Naive thymus-derived CD4-positive, alpha-beta T cell (primary cell): ENCODE results near the gene ZNF841. TPM values are rescaled to one million over a fixed set of nuclear protein-coding genes. Genes with fewer than 3 reads are reported as not detected.
"Not testable (repeated sequence)": the region's sequence is repeated elsewhere in the genome, so short reads cannot be mapped to it uniquely, and the experiment has no call there.

Experiments
- ATAC-seq: fragments of 150-1000 bp; cut with Tn5 transposase; 2 replicates; pipeline ENCODE4 v1.10.0; 2021; ENCODE audit warnings: mild to moderate bottlenecking, moderate library complexity
- CTCF ChIA-PET: fragments of 350-600 bp; sonication (Branson Sonifier 250); formaldehyde crosslinking; loops from one replicate; lab custom pipeline; 2021; ENCODE audit warnings: antibody characterized with exemption; lab: Charles Lee
- POLR2A ChIA-PET: fragments of 350-600 bp; sonication (Branson Sonifier 250); formaldehyde crosslinking; loops from one replicate; lab custom pipeline; 2021; ENCODE audit warnings: antibody characterized with exemption, inconsistent platforms; lab: Charles Lee
- DNase-seq, 9 donors: peaks; one replicate each; pipeline versions ENCODE4 v3.0.0 to v3.0.0-alpha.2; 2020 to 2022; ENCODE audit warnings: mixed read lengths in 1 of 9
- H3K27ac ChIP-seq: one replicate; pipeline ENCODE4 v1.7.0; 2013; ENCODE audit warnings: mild to moderate bottlenecking, low read depth, low read length, moderate library complexity
- H3K27me3 ChIP-seq, 2 donors: one replicate each; pipeline ENCODE4 v1.7.0; 2013; ENCODE audit warnings: low read length in 2 of 2, mild to moderate bottlenecking in 2 of 2, moderate library complexity in 2 of 2; ENCODE audit not compliant: control insufficient read depth in 2 of 2, insufficient read depth in 2 of 2
- H3K36me3 ChIP-seq, 3 experiments: 1 replicate in 2 of 3; 2 replicates in 1 of 3; pipeline ENCODE4 v1.7.0; 2013; ENCODE audit warnings: low read length in 3 of 3, mild to moderate bottlenecking in 3 of 3, moderate library complexity in 1 of 3; ENCODE audit not compliant: insufficient read depth in 3 of 3, control insufficient read depth in 2 of 3
- H3K4me1 ChIP-seq, 2 donors: one replicate each; pipeline ENCODE4 v1.7.0; 2013; ENCODE audit warnings: low read length in 2 of 2, mild to moderate bottlenecking in 2 of 2, moderate library complexity in 1 of 2; ENCODE audit not compliant: control insufficient read depth in 2 of 2, insufficient read depth in 2 of 2
- H3K4me3 ChIP-seq: 2 replicates; pipeline ENCODE4 v1.7.0; 2013; ENCODE audit warnings: mild to moderate bottlenecking, low read length
- H3K9me3 ChIP-seq, 3 experiments: 1 replicate in 2 of 3; 2 replicates in 1 of 3; pipeline ENCODE4 v1.7.0; 2013; ENCODE audit warnings: low read length in 3 of 3; ENCODE audit not compliant: control insufficient read depth in 2 of 3
- H3K27ac Mint-ChIP-seq, 9 donors: one replicate each; pipeline ENCODE4 v1.8.0; 2020 to 2022; ENCODE audit warnings: mixed read lengths in 9 of 9, mild to moderate bottlenecking in 8 of 9, moderate library complexity in 5 of 9, inconsistent platforms in 2 of 9
- H3K27me3 Mint-ChIP-seq, 5 donors: one replicate each; pipeline ENCODE4 v1.8.0; 2021 to 2022; ENCODE audit warnings: mixed read lengths in 5 of 5, mild to moderate bottlenecking in 1 of 5
- H3K36me3 Mint-ChIP-seq, 5 donors: one replicate each; pipeline ENCODE4 v1.8.0; 2020 to 2022; ENCODE audit warnings: mixed read lengths in 5 of 5, mild to moderate bottlenecking in 3 of 5, inconsistent platforms in 1 of 5
- H3K4me1 Mint-ChIP-seq, 7 donors: one replicate each; pipeline ENCODE4 v1.8.0; 2020 to 2022; ENCODE audit warnings: mixed read lengths in 7 of 7, mild to moderate bottlenecking in 3 of 7, inconsistent platforms in 1 of 7
- H3K4me3 Mint-ChIP-seq, 10 donors: one replicate each; pipeline ENCODE4 v1.8.0; 2020 to 2022; ENCODE audit warnings: mild to moderate bottlenecking in 10 of 10, mixed read lengths in 10 of 10, moderate library complexity in 6 of 10, inconsistent platforms in 2 of 10
- H3K9me3 Mint-ChIP-seq, 11 donors: one replicate each; pipeline ENCODE4 v1.8.0; 2020 to 2022; ENCODE audit warnings: mixed read lengths in 11 of 11, mild to moderate bottlenecking in 4 of 11, inconsistent platforms in 1 of 11, moderate library complexity in 1 of 11
- intact Hi-C, 2 donors: fragments of 100-400 bp; cut with micrococcal nuclease; formaldehyde crosslinking; loops; one replicate each; pipeline ENCODE4 v1.15.1; 2023
- polyA plus RNA-seq, 2 donors: library from polyadenylated mRNA; unstranded; fragments of 300-500 nt; fragmentation: Illumina TruSeq; gene quantifications; one replicate each; pipeline ENCODE4 v1.2.3, GENCODE V29; 2021
- total RNA-seq, 6 experiments: library from RNA in 5 of 6; stranded (reverse) in 5 of 6; gene quantifications; 1 replicate in 5 of 6; 2 replicates in 1 of 6; pipeline ENCODE4 v1.2.3 and lab custom pipeline; 2021 to 2026

The ZNF841 gene
- total and polyA plus RNA-seq, 7 experiments from 2014 or later, result 3.1 to 43.5 (median 27.3) TPM

DNA sequence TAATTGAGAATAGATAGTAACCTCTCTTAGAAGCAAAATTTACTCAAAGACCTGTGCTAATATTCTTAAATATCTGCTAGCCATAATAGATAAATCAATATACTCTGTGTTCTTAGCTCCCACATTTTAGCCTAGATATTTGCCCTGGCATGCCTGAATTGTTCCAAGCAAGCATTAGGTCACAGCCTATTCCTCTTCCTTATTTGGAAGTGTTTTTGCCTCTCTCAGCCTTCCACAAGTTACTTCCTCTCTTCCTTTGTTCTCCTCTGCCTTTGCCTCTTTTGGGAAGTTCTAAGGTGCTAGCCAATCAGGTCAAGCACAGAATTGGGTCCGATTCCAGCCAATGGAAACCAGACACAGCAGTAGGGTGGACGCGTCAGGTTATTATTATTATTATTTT lies 851 bp upstream of the ZNF841 start:
- DNase-seq, H3K4me1 ChIP-seq, H3K27me3 ChIP-seq, H3K4me3 ChIP-seq, ATAC-seq, H3K27me3 Mint-ChIP-seq, H3K27ac ChIP-seq, CTCF ChIA-PET, intact Hi-C loops, POLR2A ChIA-PET: not testable (repeated sequence)
- peaks cover 14 to 100% (median 58%) of the 10 kb centered on the region in 11 donors for H3K9me3 Mint-ChIP-seq
- H3K27ac Mint-ChIP-seq, result peak overlapping the region in 1 of 9 donors; percentile 6
- H3K4me1 Mint-ChIP-seq, result peaks cover 23 to 41% (median 34%) of the 10 kb centered on the region in 7 donors
- H3K36me3 ChIP-seq, result peaks cover 0 to 35% (median 0%) of the 10 kb centered on the region in 3 experiments
- H3K9me3 ChIP-seq, result peaks cover 0 to 59% (median 11%) of the 10 kb centered on the region in 3 experiments
- peaks cover 33 to 60% (median 43%) of the 10 kb centered on the region in 5 donors for H3K36me3 Mint-ChIP-seq
- peak overlapping the region; percentile 87 to 99 (median 96) for H3K4me3 Mint-ChIP-seq

DNA sequence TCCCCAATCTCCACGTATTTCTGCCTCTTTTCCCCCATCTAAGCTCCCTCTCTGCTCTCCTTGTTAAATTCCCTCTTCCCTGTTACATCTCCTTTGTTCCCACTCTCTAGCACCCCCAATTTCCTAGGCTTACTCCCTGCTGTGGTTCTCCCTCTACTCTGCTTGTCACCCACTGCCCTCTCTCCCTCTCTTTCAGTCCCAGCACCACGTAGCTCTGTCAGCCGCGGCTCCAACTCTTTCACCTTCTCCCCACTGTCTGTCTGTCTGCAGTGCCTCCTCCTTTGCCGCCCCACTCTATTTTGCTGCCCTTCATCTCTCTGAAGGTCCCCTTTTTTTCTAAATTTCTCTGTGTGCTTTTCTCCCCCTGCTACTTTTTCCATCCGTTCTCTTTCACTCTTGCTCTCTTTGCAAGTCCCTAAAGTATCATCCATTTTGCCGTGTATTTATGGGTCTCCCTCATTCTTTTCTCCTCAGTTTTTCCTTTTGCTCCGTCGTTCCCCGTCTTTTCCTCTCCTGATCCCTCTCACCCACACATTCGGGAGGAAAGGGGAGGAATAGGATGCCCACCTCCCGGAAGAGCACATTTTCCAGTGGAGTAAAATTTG lies 937 bp downstream of the ZNF841 start:
- peak overlapping the region; percentile 87 to 99 (median 96) for H3K4me3 Mint-ChIP-seq
- H3K36me3 Mint-ChIP-seq, result peaks cover 50 to 73% (median 56%) of the 10 kb centered on the region in 5 donors
- H3K4me1 ChIP-seq, result peaks cover 0 to 9% of the 10 kb centered on the region in 2 donors
- ChIA-PET CTCF (no interaction called here), POLR2A (interaction anchor here (0.6 kb wide), 1 partner anchor 138 kb away, joined by 3 read pairs; no protein-coding TSS in a partner anchor)
- H3K4me3 ChIP-seq, result peak overlapping the region; percentile 86
- H3K27ac Mint-ChIP-seq, result peak overlapping the region; percentile 62 to 99 (median 94)
- intact Hi-C loops, result loop anchor here (1.0 to 2.0 kb wide), 8 partner anchors 46 to 641 kb away; partner anchors contain the start of genes ZNF432 (in 2 of the 2), ZNF614 (in 2 of the 2), ZNF350 (in 1 of the 2) and ZNF611 (in 1 of the 2)
- H3K27ac ChIP-seq, result peak overlapping the region; percentile 81
- DNase-seq (peak in 2 of 9 donors; percentile 1 to 7), ATAC-seq (no peak)
- no peaks in the 10 kb centered on the region for H3K27me3 Mint-ChIP-seq
- peaks cover 17 to 100% (median 70%) of the 10 kb centered on the region in 11 donors for H3K9me3 Mint-ChIP-seq
- peaks cover 0 to 53% (median 3%) of the 10 kb centered on the region in 3 experiments for H3K36me3 ChIP-seq
- no peaks in the 10 kb centered on the region for H3K27me3 ChIP-seq
- peaks cover 0 to 68% (median 8%) of the 10 kb centered on the region in 3 experiments for H3K9me3 ChIP-seq
- peaks cover 25 to 47% (median 41%) of the 10 kb centered on the region in 7 donors for H3K4me1 Mint-ChIP-seq

DNA sequence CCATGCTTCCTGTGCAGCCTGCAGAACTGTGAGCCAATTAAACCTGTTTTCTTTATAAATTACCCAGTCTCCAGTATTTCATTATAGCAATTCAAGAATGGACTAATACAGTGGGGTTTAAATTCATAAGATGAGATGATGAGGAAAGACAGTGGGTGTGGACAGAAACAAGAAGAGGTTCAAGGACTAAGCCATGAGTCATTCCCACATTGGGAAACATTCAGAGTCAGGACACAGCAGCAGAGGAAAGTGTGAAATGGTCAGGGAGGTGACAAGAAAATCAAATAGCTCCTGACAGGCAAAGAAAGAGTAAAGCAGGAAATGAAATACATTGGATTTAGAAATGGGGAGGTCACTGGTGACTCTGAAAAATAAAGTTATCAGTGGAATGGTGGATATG lies 9.1 kb downstream of the ZNF841 start:
- DNase-seq (no peak), ATAC-seq (no peak)
- Mint-ChIP-seq H3K36me3 (peaks cover 64 to 100% (median 95%) of the 10 kb centered on the region in 5 donors), H3K27me3 (no peaks in the 10 kb centered on the region), H3K9me3 (peaks cover 8 to 100% (median 78%) of the 10 kb centered on the region in 11 donors), H3K4me3 (peak overlapping the region in 1 of 10 donors; percentile 49), H3K27ac (no peak overlapping the region), H3K4me1 (peaks cover 2 to 10% (median 7%) of the 10 kb centered on the region in 7 donors)
- H3K4me3 ChIP-seq, result no peak overlapping the region
- ChIA-PET POLR2A (no interaction called here), CTCF (no interaction called here)
- H3K9me3 ChIP-seq, result peaks cover 0 to 69% (median 4%) of the 10 kb centered on the region in 3 experiments
- no peaks in the 10 kb centered on the region for H3K27me3 ChIP-seq
- peaks cover 12 to 90% (median 17%) of the 10 kb centered on the region in 3 experiments for H3K36me3 ChIP-seq
- H3K27ac ChIP-seq, result no peak overlapping the region
- intact Hi-C loops, result no loop called here
- no peaks in the 10 kb centered on the region for H3K4me1 ChIP-seq

DNA sequence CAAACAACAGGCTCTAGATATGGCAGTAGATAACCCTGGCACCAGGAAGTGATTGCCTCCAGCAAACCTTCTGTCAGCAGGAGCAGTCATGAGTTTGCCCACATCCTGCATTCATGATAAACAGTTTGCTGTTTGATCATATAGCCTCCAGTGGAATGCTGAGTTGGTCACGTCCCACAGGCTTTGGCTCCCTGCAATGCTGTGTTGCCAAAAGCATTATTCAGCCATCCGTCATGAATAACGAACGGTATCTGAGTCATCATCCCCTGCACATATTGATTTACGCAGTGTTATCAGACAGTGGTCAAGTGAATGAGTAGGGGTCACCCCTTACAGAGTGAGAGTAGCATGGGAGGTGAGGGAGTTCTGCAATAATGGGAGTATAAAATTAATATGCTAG lies 25.1 kb downstream of the ZNF841 start:
- POLR2A ChIA-PET, result no interaction called here
- Histone ChIP-seq H3K36me3 (peaks cover 24 to 95% (median 48%) of the 10 kb centered on the region in 3 experiments), H3K9me3 (peaks cover 18 to 82% (median 36%) of the 10 kb centered on the region in 3 experiments), H3K27me3 (no peaks in the 10 kb centered on the region), H3K27ac (no peak overlapping the region), H3K4me1 (no peaks in the 10 kb centered on the region), H3K4me3 (no peak overlapping the region)
- Mint-ChIP-seq H3K4me3 (no peak overlapping the region), H3K36me3 (peaks cover 57 to 98% (median 89%) of the 10 kb centered on the region in 5 donors), H3K9me3 (peaks cover 19 to 100% (median 87%) of the 10 kb centered on the region in 11 donors), H3K4me1 (peaks cover 0 to 8% (median 2%) of the 10 kb centered on the region in 7 donors), H3K27me3 (no peaks in the 10 kb centered on the region), H3K27ac (no peak overlapping the region)
- CTCF ChIA-PET, result no interaction called here
- intact Hi-C loops, result no loop called here
- ATAC-seq (no peak), DNase-seq (no peak)

DNA sequence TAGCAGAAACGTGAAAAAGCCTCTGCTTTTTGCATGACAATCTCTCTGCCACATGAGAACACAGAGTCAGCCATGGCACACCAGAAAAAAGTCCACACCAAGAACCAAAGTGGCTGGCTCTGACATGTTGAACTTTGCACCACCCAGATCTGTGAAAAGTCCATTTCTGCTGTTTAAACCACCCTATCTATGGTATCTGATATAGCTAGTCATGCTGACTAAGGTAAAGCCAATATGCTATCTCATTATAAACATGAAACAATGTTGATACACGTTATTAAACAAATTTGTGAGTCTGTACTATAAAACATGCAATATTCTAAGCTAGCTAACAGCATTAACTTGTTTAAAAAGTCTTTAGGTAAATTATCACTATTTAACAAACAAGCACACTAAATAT lies 25.9 kb downstream of the ZNF841 start:
- peaks cover 0 to 8% (median 0%) of the 10 kb centered on the region in 7 donors for H3K4me1 Mint-ChIP-seq
- Histone ChIP-seq H3K9me3 (peaks cover 18 to 82% (median 43%) of the 10 kb centered on the region in 3 experiments), H3K27ac (no peak overlapping the region), H3K4me3 (no peak overlapping the region), H3K4me1 (no peaks in the 10 kb centered on the region), H3K36me3 (peaks cover 15 to 93% (median 40%) of the 10 kb centered on the region in 3 experiments), H3K27me3 (no peaks in the 10 kb centered on the region)
- peaks cover 52 to 96% (median 89%) of the 10 kb centered on the region in 5 donors for H3K36me3 Mint-ChIP-seq
- H3K4me3 Mint-ChIP-seq, result no peak overlapping the region
- ChIA-PET POLR2A (no interaction called here), CTCF (no interaction called here)
- peaks cover 15 to 100% (median 85%) of the 10 kb centered on the region in 11 donors for H3K9me3 Mint-ChIP-seq
- H3K27me3 Mint-ChIP-seq, result no peaks in the 10 kb centered on the region
- no peak overlapping the region for H3K27ac Mint-ChIP-seq
- intact Hi-C loops, result no loop called here
- no peak for DNase-seq
- no peak for ATAC-seq

DNA sequence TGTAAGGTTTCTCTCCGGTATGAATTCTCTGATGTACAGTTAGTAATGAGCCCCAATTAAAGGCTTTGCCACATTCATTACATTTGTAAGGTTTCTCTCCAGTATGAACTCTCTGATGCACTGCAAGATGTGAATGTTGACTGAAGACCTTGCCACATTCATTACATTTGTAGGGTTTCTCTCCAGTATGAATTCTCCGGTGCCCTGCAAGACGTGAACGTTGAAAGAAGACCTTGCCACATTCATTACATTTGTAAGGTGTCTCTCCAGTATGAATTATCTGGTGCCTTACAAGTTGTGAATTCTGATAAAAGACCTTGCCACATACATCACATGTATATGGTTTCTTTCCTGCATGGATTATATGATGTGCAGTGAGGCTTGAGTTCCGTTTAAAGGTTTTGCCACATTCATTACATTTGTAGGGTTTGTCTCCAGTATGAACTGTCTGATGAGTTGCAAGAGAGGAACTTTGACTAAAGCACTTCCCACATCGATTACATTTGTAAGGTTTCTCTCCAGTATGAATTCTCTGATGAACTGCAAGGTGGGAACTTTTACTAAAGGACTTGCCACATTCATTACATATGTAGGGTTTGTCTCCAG lies 29.2 kb downstream of the ZNF841 start:
- H3K4me1 Mint-ChIP-seq, result peaks cover 0 to 8% (median 0%) of the 10 kb centered on the region in 7 donors
- no peak overlapping the region for H3K4me3 Mint-ChIP-seq
- Histone ChIP-seq H3K9me3 (peaks cover 31 to 95% (median 48%) of the 10 kb centered on the region in 3 experiments), H3K4me1 (no peaks in the 10 kb centered on the region), H3K27me3 (no peaks in the 10 kb centered on the region), H3K27ac (no peak overlapping the region), H3K36me3 (peaks cover 15 to 64% (median 35%) of the 10 kb centered on the region in 3 experiments), H3K4me3 (peak overlapping the region; percentile 25)
- intact Hi-C loops, result no loop called here
- H3K27ac Mint-ChIP-seq, result no peak overlapping the region
- peaks cover 46 to 83% (median 73%) of the 10 kb centered on the region in 5 donors for H3K36me3 Mint-ChIP-seq
- H3K27me3 Mint-ChIP-seq, result no peaks in the 10 kb centered on the region
- ATAC-seq, result no peak
- DNase-seq, result no peak
- CTCF ChIA-PET, result no interaction called here
- H3K9me3 Mint-ChIP-seq, result peaks cover 15 to 98% (median 80%) of the 10 kb centered on the region in 11 donors
- POLR2A ChIA-PET, result no interaction called here
